GM15510 (cell line): ENCODE measurements around the gene SH3RF3.

Experiments used
- POLR2A ChIP-seq: IDR thresholded peaks from 3 replicates; pipeline ENCODE4 v1.6.1; 2011; ENCODE audit warnings: borderline replicate concordance; ENCODE audit not compliant: insufficient read length; ENCODE audit errors: extremely low read depth

SH3RF3 gene

DNA sequence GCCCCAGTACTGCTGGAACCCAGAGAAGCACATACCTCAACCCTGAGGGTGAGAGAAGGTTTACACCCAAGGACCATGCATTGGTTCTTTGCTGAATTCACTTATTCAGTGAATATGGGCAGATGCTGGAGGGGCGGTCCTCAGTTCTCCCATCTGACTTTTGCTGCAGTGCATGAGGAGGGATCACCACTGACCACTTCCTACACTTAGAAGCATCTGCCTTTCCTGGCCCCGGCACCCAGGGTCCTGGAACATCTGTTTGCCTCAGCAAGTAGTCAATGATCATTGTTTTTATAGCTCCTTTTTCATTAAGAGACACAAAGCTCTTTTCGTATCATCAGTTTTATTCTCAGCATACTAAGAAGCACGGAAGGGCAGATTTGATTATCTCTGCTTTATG lies 211.4 kb downstream of the SH3RF3 start:
- no peak for TF ChIP-seq POLR2A

DNA sequence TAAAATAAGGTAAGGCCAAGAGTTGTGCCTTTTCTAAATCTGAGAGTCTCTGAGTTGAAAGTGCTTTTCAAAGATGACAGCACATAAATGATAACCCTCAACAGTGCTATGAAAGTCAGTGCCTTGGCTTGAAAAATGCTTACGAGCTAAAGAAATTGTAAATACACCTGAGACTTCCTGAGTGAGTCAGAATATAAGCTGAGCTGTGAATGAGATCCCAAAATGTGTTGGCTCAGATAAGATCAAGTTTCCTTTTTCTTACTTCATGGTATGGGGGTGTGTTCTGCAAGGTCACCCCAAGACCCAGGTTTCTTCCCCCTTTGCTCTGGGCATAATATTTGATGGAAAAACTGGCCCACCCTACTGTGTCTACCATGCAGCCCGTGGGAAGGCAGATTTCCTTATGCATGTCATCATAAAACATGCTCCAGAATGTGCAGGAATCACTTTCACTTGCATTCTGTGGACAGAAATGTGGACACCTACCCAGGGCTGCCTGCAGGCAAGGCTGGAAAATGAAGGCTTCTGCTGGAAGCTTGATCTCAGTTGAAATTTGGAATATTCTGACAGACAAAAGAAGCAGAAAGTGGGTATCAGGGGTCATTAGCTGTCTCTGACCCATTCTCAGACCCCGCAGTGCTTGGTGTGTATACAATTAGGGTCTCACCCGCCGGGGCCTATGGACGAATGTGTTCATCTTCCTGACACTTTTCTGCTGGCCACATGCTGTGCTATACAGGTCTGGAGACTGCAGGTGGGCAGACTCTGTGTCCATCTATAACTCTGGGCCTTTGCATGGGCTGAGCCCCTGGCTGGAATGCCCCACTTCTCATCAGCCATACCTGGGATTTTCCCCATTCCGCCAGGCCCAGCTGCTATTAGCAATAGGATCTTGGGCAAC lies 212.6 kb downstream of the SH3RF3 start:
- TF ChIP-seq POLR2A, result no peak

DNA sequence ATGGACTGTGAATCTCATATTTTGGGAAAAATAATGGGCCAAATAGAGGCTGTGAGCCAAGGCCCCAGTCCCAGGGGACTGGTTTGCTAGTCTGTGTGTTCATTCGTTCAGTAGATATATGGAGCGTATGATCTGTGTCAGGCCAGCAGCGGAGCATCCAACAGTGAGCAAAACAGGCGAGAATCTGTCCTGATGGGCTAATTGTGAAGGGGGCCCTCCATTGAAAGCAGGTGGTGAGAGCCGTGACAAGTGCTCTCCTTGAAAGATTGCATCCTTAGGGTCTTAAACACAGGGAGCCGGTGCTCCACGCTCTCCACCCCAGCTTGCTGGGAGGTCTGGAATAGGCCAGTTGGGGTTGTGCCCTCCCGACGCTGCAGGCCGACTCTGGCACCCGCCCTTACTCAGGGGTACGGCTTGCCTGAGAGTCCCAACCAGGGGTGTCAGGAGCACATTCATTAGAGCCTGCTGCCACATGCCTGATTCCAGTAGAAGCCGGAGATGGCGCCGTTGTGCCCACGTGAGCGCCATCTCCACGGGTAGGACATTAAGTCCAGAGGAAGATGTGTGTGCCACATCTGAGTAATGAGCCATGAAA lies 213.3 kb downstream of the SH3RF3 start:
- no peak for TF ChIP-seq POLR2A

DNA sequence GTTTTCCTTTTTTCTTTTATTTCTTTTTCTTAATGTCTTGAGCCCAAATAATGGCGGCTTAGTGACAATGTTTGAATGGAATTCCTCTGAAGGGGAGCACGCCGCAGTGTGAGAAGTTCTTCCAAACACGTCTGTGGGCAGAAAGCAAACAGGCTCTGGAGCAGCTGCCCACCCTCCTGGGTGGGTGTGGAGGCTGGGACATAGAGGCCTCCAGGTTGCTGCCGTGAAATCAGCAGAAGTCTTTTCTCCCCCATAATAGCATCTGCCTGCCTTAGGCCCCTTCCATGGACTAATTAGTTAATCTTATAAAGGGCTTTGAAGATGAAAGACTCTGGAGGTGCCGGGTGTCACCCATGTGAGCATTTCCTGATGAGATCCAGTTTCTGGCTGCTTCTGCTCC lies 213.9 kb downstream of the SH3RF3 start:
- TF ChIP-seq POLR2A, result no peak

DNA sequence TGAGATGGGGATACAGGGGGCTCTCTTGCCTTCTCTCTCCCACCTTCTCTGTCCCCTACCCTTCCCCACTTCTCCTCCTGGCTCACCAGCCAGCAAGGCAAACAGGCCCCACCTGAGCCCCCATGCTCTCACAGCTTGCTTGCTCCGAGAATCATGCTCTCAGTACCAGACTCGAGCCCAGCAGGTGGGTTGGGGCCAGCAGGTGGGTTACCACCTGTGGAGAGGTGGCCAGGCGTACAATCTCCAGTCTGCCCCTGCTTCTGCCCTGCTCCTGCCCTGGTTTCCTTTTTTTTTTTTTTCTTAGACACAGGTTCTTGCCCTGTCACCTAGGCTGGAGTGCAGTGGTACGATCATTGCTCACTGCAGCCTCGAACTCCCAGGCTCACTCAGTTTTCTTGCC lies 214.5 kb downstream of the SH3RF3 start:
- TF ChIP-seq POLR2A, result no peak

DNA sequence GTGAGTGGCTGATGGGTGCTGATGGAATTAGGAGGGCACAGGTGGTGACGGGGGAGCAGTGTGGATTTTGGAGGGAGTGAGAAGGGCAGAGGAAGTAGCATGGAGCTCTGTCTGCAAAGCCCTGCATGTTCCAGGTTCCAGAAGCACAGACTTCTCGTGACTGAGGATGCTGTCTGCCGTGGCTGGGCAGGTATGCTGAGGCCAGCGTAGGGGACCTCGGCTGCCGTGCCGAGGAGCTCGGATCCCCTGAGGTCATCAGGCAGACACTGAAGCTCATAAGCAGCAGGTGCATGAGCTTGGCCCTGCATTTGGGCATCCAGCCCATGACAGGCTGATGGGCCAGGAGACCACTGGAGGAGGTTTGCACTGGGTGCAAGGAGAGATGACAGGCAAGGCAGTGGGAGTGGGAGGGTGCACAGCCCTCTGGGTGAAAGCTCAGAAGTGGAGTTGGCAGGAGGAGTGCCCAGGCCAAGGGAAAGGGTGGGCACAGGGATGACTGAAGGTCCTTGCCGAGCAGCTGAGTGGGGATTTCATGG lies 215.3 kb downstream of the SH3RF3 start:
- no peak for TF ChIP-seq POLR2A

DNA sequence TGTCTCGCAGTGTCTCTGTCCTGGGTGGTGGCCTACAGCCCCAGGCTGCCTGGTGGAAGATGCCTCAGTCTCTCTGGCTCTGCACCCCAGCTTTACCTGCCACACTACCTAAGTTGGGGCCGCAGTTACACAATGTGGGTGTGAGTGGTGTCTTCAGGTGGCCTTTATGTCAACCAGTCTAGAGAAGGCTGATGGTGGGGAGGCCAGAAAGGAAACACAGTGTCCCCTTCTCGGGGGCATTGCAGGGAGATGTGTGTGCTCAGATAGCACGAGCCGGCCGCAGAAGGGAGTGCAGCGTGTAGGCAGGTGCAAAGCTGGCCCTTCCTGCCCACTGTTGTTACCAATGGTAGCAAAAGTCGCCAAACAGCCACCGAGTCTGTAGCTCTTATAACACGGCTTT lies 216.1 kb downstream of the SH3RF3 start:
- no peak for TF ChIP-seq POLR2A

DNA sequence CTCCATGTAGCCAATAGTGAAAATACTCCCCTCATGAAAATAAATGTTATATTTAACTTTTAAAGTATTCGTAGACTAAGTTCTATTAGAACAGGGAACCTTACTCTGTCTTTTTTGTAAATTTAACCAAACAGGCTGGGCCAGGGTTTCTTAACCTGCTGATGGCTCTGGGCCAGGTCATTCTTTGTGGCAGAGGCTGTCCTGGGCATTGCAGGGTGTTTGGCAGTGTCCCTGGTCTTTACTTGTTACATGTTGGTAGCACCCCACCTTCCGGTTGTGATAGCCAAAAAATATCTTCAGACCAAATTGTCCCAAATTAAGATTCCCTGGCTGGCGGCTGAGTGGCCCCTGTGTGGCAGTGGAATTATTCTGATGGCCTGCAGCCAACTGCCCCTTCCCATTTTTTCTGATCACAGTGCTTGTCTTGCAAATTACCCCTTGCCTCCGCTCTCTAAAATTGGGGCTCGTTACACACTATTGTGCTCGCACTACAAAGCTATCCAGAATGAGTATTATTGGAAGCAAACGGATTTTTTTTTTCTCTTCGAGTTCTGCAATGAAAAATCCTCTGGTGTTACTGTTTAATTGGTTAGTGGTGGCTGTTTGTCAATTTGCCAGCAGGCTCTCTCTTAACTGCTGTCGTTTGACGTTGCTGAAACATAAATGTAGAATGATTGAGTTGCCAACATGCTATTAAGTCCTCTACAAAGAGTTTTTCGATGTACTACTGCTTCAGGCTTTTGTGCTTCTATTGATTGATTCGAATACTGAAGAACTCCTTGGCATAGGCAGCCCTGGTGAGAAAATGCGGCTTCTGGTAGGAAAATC lies 216.9 kb downstream of the SH3RF3 start:
- TF ChIP-seq POLR2A, result no peak

DNA sequence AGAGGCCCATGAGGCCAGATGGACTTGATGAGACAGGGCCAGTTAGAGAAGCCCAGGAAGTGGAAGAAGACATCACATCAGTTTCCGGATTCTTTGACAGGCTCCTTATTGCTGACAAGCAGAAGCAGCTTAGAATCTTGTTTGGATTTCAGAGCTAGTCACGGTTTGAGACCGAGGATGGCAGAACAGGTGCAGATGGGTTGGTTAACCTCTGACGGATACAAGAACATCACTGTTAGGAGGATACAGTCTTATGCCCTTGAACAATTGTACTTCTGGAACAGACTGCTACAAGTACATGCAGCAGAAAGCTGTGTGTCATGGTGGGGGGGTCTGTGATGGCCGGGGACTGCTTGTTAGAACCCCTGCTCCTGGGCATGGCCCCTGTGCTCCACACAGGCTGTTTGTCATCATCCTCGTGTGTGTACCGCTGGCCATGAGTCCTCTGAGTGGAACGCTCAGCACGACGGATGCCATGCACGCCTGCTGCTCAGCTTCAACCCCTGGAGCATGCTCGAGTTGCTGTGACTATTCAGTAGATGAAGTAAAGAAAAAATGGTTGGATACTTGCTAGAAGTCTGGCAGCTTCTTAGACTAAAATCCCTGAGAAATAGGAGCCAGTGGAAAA lies 217.7 kb downstream of the SH3RF3 start:
- TF ChIP-seq POLR2A, result no peak

DNA sequence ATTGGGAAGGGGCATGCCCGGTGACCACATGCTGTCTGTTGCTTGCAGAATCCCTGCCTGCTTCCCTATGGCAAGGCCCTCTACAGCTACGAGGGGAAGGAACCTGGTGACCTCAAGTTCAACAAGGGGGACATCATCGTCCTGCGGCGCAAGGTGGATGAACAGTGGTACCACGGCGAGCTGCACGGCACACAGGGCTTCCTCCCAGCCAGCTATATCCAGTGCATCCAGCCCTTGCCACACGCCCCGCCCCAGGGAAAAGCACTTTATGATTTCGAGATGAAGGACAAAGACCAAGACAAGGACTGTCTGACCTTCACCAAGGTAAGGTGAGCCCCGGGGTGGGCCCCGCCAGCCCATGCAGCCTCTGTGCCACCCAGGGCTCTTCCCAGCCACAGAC lies 218.6 kb downstream of the SH3RF3 start:
- TF ChIP-seq POLR2A, result no peak

DNA sequence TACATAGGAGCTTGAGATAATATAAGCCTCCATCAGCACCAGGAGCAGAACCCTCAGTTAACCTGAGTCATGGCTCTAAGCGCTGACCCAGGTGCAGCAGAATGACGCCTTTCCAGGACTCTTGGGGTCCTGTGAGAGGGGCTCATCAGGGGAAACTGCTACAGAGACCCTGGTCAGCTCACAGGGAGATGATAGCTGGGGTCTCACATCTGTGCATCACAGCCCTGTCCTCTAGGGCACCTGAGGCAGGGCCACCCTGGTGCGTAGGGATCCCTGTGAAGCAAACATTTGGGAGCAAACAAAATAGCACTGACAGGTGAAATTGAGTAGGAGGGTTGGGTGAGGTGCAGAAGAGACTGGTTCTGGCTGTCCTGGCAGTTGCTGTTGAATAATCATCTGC lies 219.2 kb downstream of the SH3RF3 start:
- TF ChIP-seq POLR2A, result no peak

DNA sequence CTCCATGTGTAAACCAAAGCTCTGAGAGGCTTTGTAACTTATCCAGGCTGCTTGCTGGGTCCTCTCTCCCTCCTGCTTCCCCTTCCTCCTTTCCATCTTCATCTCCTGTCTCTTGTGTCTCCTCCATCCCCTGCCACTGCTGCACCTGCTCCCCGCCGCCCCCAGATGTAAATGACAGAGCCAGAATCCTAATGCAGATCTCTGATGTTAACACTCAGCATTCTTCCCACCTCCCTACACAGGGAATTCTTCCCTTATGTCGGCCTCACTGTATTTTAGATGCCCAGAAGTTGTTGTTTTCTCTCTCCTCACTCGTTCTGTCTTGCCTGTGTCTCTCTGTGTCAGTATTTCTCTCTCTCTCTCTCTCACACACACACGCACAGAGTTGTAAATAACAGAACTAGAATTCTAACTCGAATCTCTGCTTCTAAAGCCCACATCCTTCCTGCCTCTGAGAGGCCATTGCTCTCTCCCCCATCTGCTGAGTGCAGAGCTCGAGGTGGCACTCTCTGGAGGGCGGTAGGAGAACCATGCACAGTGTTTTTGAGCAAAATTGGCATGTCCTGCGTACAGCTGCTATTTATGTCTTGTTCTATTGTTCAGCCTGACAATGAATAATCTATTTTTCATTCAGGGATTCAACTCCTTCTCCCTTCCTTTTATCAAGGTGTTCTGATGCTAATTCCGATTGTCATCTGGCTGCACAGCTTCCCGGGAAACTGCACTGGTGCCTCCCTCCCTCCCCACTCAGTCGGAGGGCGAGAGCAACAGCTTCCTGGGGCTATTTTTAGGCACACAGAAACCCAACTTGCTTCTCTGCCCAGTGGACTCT lies 219.9 kb downstream of the SH3RF3 start:
- no peak for TF ChIP-seq POLR2A

DNA sequence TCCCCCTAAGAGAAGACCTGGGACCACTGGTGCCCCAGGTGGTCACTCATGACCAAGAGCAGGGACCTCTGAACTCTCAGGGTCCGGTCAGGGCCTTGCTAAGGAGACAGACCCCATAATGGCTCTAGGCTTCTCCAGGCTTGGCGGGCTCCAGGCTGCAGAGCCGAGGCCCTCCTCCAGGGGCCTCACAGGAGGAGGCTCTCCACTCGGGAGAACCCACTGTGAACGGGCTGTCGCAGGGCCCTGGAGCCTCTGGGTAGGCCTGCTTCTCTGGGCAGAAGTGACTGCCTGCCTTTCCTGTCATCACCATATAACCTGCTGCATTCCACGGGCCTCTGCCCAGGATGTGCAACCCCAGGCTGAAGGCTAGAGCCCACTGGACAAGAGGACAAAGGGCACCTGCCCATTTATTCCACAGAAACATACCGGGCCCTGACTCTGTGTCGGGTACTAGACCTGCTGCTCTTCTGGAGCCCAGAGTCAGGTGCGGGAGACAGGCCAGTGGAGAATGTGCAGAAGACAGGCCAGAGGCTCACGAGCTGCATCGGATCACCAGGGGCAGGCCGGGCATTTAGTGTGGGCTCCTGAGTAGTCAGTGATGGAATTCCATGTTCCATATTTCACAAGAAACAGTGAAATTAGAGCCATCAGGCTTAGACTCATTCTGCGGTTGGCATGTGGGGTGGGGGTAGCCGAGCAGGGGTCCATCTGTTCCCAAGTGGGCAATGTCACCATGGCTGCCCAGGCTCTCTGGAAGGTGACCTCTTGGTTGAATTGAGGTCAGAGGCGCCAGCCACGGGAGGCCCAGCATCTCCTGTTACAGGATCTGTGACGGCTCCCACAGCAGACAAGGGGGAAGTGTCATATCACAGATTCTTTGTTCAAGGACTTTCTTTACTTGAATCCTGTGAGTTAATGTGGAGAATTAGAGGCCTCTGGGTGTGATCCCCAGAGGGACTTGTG lies 220.8 kb downstream of the SH3RF3 start:
- TF ChIP-seq POLR2A, result no peak
